ENCODE data around the gene CCDC34. TPM values are rescaled to one million over a fixed set of nuclear protein-coding genes. Genes with fewer than 3 reads are reported as not detected.

CCDC34 gene
- total RNA-seq, 2 experiments from 2014 or later: 1.3 to 1.6 TPM

DNA sequence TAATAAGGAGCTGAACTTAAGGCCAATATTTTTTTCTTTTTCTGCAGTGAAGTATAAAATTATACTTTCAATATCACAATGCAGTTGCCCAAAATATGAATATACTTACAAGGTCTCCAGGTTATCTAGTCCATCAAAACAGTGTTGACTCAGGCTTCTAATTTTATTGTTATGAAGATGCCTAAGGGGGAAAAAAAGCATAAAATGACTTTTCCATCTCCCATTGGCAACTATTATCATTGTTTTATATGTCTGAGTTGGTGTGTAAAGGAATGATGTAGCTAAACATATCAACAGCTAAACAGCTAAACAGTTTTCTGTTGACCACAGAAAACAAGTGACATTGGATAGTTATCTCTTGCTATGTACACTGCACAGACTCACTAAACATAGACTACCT is 21.2 kb upstream of the CCDC34 start:
- no peaks in the 10 kb centered on the region for H3K27me3 ChIP-seq (ENCODE audit: control insufficient read depth in 1 of 2, insufficient read depth in 2 of 2, low read length in 2 of 2)
- H3K9me3 Mint-ChIP-seq: no peaks in the 10 kb centered on the region
- DNase-seq (no peak), ATAC-seq (ENCODE audit: poor library complexity) (no peak)
- no peak overlapping the region for H3K27ac Mint-ChIP-seq
- no peaks in the 10 kb centered on the region for H3K4me1 Mint-ChIP-seq (ENCODE audit: low read depth)
- no peaks in the 10 kb centered on the region for H3K27me3 Mint-ChIP-seq
- intact Hi-C loops (cut with DNase I, micrococcal nuclease): no loop called here
- ChIA-PET CTCF (no interaction called here), POLR2A (no interaction called here)
- no peak overlapping the region for H3K27ac ChIP-seq (ENCODE audit: low read depth in 1 of 2, low read length in 2 of 2)
- no peaks in the 10 kb centered on the region for H3K36me3 Mint-ChIP-seq (ENCODE audit: low read depth)
- no peak overlapping the region for H3K4me3 Mint-ChIP-seq
- no peaks in the 10 kb centered on the region for H3K9me3 ChIP-seq (ENCODE audit: control insufficient read depth in 1 of 2, insufficient read depth in 1 of 2, low read length in 2 of 2)
- no peak for TF ChIP-seq CTCF (IDR thresholded peaks at IDR 0.05)
- no peak overlapping the region for H3K4me3 ChIP-seq (ENCODE audit: low read length)
- H3K4me1 ChIP-seq (ENCODE audit: insufficient read depth, low read length): no peaks in the 10 kb centered on the region
- H3K36me3 ChIP-seq (ENCODE audit: insufficient read depth, low read length): no peaks in the 10 kb centered on the region

GRCh38 chr11:27383645-27384044 is 20.6 kb upstream of the CCDC34 start:
- no peak overlapping the region for H3K27ac Mint-ChIP-seq
- ATAC-seq (ENCODE audit: poor library complexity): no peak
- intact Hi-C loops (cut with DNase I, micrococcal nuclease): no loop called here

DNA sequence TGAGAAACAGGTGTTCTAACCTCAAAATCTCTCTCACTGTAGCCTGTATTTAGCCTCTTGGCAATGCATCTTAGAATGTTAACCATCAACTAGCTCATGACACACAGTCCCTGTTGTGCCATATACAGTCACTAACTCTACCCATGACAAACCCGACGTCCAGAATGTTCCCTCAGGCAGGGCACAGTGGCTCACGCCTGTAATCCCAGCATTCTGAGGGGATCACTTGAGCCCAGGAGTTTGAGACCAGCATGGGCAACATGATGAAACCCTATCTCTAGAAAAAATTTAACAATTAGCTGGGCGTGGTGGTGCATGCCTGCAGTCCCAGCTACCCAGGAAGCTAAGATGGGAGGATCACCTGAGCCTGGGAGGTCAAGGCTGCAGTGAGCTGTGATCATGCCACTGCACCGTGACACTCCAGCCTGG is 18.2 kb upstream of the CCDC34 start:
- Histone ChIP-seq H3K4me1 (ENCODE audit: insufficient read depth, low read length) (no peaks in the 10 kb centered on the region), H3K27ac (ENCODE audit: low read depth in 1 of 2, low read length in 2 of 2) (no peak overlapping the region), H3K36me3 (ENCODE audit: insufficient read depth, low read length) (no peaks in the 10 kb centered on the region), H3K9me3 (ENCODE audit: control insufficient read depth in 1 of 2, insufficient read depth in 1 of 2, low read length in 2 of 2) (no peaks in the 10 kb centered on the region), H3K27me3 (ENCODE audit: control insufficient read depth in 1 of 2, insufficient read depth in 2 of 2, low read length in 2 of 2) (no peaks in the 10 kb centered on the region), H3K4me3 (ENCODE audit: low read length) (no peak overlapping the region)
- ATAC-seq (ENCODE audit: poor library complexity) (no peak), DNase-seq (no peak)
- Mint-ChIP-seq H3K36me3 (ENCODE audit: low read depth) (no peaks in the 10 kb centered on the region), H3K9me3 (no peaks in the 10 kb centered on the region), H3K4me3 (no peak overlapping the region), H3K4me1 (ENCODE audit: low read depth) (no peaks in the 10 kb centered on the region), H3K27ac (no peak overlapping the region), H3K27me3 (no peaks in the 10 kb centered on the region)
- ChIA-PET POLR2A (no interaction called here), CTCF (no interaction called here)
- TF ChIP-seq CTCF (IDR thresholded peaks at IDR 0.05): no peak
- intact Hi-C loops (cut with DNase I, micrococcal nuclease): no loop called here

More at GRCh38 chr11:27383645-27384044, 20.6 kb upstream of the CCDC34 start:
- DNase-seq: no peak
- Mint-ChIP-seq H3K9me3 (no peaks in the 10 kb centered on the region), H3K4me1 (ENCODE audit: low read depth) (no peaks in the 10 kb centered on the region), H3K36me3 (ENCODE audit: low read depth) (no peaks in the 10 kb centered on the region), H3K4me3 (no peak overlapping the region), H3K27me3 (no peaks in the 10 kb centered on the region)
- H3K27ac ChIP-seq (ENCODE audit: low read depth in 1 of 2, low read length in 2 of 2): no peak overlapping the region
- no peaks in the 10 kb centered on the region for H3K36me3 ChIP-seq (ENCODE audit: insufficient read depth, low read length)
- ChIA-PET POLR2A (no interaction called here), CTCF (no interaction called here)
- H3K9me3 ChIP-seq (ENCODE audit: control insufficient read depth in 1 of 2, insufficient read depth in 1 of 2, low read length in 2 of 2): no peaks in the 10 kb centered on the region
- no peak for TF ChIP-seq CTCF (IDR thresholded peaks at IDR 0.05)
- H3K4me3 ChIP-seq (ENCODE audit: low read length): no peak overlapping the region
- H3K4me1 ChIP-seq (ENCODE audit: insufficient read depth, low read length): no peaks in the 10 kb centered on the region
- H3K27me3 ChIP-seq (ENCODE audit: control insufficient read depth in 1 of 2, insufficient read depth in 2 of 2, low read length in 2 of 2): no peaks in the 10 kb centered on the region
